ENCODE measurements around the gene CES4A.

Gene CES4A

DNA sequence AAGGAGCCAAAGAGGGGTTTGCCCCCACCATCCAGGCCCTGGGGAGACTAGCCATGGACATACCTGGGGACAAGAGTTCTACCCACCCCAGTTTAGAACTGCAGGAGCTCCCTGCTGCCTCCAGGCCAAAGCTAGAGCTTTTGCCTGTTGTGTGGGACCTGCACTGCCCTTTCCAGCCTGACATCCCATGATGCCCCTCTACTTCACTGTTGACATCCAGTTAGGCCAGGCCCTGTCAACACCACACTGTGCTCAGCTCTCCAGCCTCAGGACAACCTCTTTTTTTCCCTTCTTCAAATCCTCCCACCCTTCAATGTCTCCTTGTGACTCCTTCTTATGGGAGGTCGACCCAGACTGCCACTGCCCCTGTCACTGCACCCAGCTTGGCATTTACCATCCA lies 20.8 kb downstream of the CES4A start:
- no peak overlapping the region for H3K4me2 ChIP-seq (ENCODE audit: low read length)
- no peak overlapping the region for H2AFZ ChIP-seq (ENCODE audit: low read length)
- no peak overlapping the region for H3K9ac ChIP-seq (ENCODE audit: low read length)
- H3K36me3 ChIP-seq (ENCODE audit: insufficient read depth, low read length) = no peaks in the 10 kb centered on the region; the same call in 1 of the 2 replicates
- no peaks in the 10 kb centered on the region for H3K27me3 ChIP-seq (ENCODE audit: insufficient read depth, low read length)
- H3K9me2 ChIP-seq (ENCODE audit: low read depth, low read length) = no peaks in the 10 kb centered on the region
- no peaks in the 10 kb centered on the region for H3F3A ChIP-seq (ENCODE audit: insufficient read depth, low read length)
- H3K79me2 ChIP-seq (ENCODE audit: insufficient read depth, low read length) = no peaks in the 10 kb centered on the region
- no peak overlapping the region for H3K27ac ChIP-seq (ENCODE audit: low read depth, low read length, poor library complexity, severe bottlenecking)
- H3K4me3 ChIP-seq (ENCODE audit: low read depth, low read length, poor library complexity, severe bottlenecking) = no peak overlapping the region
- no peaks in the 10 kb centered on the region for H3K9me3 ChIP-seq (ENCODE audit: low read length)
- H3K4me1 ChIP-seq (ENCODE audit: insufficient read depth, low read length, severe bottlenecking) = peaks cover 11% of the 10 kb centered on the region
- no peak for TF ChIP-seq EZH2 (IDR thresholded peaks at IDR 0.05; ENCODE audit: borderline replicate concordance, low read length)
- TF ChIP-seq, protein P1, sequence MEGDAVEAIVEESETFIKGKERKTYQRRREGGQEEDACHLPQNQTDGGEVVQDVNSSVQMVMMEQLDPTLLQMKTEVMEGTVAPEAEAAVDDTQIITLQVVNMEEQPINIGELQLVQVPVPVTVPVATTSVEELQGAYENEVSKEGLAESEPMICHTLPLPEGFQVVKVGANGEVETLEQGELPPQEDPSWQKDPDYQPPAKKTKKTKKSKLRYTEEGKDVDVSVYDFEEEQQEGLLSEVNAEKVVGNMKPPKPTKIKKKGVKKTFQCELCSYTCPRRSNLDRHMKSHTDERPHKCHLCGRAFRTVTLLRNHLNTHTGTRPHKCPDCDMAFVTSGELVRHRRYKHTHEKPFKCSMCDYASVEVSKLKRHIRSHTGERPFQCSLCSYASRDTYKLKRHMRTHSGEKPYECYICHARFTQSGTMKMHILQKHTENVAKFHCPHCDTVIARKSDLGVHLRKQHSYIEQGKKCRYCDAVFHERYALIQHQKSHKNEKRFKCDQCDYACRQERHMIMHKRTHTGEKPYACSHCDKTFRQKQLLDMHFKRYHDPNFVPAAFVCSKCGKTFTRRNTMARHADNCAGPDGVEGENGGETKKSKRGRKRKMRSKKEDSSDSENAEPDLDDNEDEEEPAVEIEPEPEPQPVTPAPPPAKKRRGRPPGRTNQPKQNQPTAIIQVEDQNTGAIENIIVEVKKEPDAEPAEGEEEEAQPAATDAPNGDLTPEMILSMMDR (IDR thresholded peaks at IDR 0.05; ENCODE audit: low read length) = no peak
- H4K20me1 ChIP-seq (ENCODE audit: insufficient read depth, low read length) = no peaks in the 10 kb centered on the region

DNA sequence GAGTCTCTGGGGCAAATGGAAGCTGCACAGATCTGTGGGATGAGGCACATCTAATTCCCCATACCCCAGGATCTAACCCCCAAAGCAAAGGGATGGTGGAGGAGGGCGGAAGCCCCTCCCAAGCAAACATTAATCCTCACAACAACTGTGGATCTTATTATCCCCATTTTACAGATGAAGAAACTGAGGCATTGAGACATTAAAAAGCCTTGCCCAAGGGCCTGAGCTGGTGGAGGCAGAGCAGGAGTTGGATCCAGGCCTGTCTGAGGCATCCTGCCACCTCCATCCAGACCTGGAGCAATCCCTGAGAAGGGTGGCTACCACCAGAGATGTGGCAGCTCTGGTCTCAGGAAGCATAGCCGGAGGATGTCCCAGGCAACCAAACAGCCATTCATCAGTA lies 22.9 kb downstream of the CES4A start:
- no peaks in the 10 kb centered on the region for H3K9me3 ChIP-seq (ENCODE audit: low read length)
- no peaks in the 10 kb centered on the region for H3K9me2 ChIP-seq (ENCODE audit: low read depth, low read length)
- H4K20me1 ChIP-seq (ENCODE audit: insufficient read depth, low read length) = no peaks in the 10 kb centered on the region
- no peaks in the 10 kb centered on the region for H3F3A ChIP-seq (ENCODE audit: insufficient read depth, low read length)
- H3K9ac ChIP-seq (ENCODE audit: low read length) = no peak overlapping the region
- TF ChIP-seq EZH2 (IDR thresholded peaks at IDR 0.05; ENCODE audit: borderline replicate concordance, low read length) = no peak
- TF ChIP-seq, protein P1 (IDR thresholded peaks at IDR 0.05; ENCODE audit: low read length) = no peak
- H3K27ac ChIP-seq (ENCODE audit: low read depth, low read length, poor library complexity, severe bottlenecking) = no peak overlapping the region
- no peaks in the 10 kb centered on the region; the same call in 1 of the 2 replicates for H3K36me3 ChIP-seq (ENCODE audit: insufficient read depth, low read length)
- H3K79me2 ChIP-seq (ENCODE audit: insufficient read depth, low read length) = no peaks in the 10 kb centered on the region
- H3K4me3 ChIP-seq (ENCODE audit: low read depth, low read length, poor library complexity, severe bottlenecking) = no peak overlapping the region
- peaks cover 13% of the 10 kb centered on the region for H3K4me1 ChIP-seq (ENCODE audit: insufficient read depth, low read length, severe bottlenecking)
- H2AFZ ChIP-seq (ENCODE audit: low read length) = no peak overlapping the region
- 0 out of 2 replicates have a peak, but pooled peaks cover 4% of the 10 kb centered on the region for H3K27me3 ChIP-seq (ENCODE audit: insufficient read depth, low read length)
- H3K4me2 ChIP-seq (ENCODE audit: low read length) = no peak overlapping the region

DNA sequence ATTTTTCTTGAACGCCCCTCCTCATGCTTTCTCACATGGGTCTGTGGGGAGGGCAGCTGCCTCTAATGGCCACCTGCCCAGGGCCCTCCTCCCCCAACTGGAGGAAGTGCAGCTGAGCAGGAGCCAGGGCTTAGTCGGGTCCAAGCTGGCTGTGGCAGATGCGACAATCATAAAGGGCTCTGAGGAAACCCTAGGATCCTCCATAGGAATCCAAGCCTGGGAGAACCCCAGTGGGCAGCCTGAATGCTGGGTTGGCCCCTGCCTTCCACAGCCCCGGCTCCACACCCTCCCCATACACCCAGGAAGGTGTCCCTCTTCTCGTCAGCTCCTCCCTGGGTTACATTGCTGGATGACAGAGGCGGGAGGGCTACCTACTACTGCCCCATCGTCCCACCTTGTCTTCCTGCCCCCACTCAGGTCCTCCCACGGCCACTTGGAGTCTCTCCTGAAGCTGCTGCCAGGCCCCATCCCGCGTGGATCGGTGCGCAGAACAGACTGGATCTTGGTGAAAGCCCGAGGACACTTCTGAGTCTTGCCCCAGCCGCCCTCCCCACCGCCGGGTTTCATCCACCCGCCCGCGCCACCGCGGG lies 24.9 kb downstream of the CES4A start:
- TF ChIP-seq, protein P1 (IDR thresholded peaks at IDR 0.05; ENCODE audit: low read length) = no peak
- TF ChIP-seq EZH2 (IDR thresholded peaks at IDR 0.05; ENCODE audit: borderline replicate concordance, low read length) = no peak
- Histone ChIP-seq H3K27ac (ENCODE audit: low read depth, low read length, poor library complexity, severe bottlenecking) (no peak overlapping the region), H3K9me2 (ENCODE audit: low read depth, low read length) (no peaks in the 10 kb centered on the region), H3K4me2 (ENCODE audit: low read length) (peak overlapping the region; percentile 71), H3K36me3 (ENCODE audit: insufficient read depth, low read length) (no peaks in the 10 kb centered on the region; the same call in 1 of the 2 replicates), H3K4me3 (ENCODE audit: low read depth, low read length, poor library complexity, severe bottlenecking) (peak overlapping the region; percentile 55), H3K4me1 (ENCODE audit: insufficient read depth, low read length, severe bottlenecking) (peaks cover 13% of the 10 kb centered on the region), H3K9me3 (ENCODE audit: low read length) (no peaks in the 10 kb centered on the region), H3F3A (ENCODE audit: insufficient read depth, low read length) (no peaks in the 10 kb centered on the region), H3K9ac (ENCODE audit: low read length) (peak overlapping the region; percentile 40; the same call in 1 of the 2 replicates), H2AFZ (ENCODE audit: low read length) (no peak overlapping the region), H3K79me2 (ENCODE audit: insufficient read depth, low read length) (no peaks in the 10 kb centered on the region), H4K20me1 (ENCODE audit: insufficient read depth, low read length) (no peaks in the 10 kb centered on the region), H3K27me3 (ENCODE audit: insufficient read depth, low read length) (0 out of 2 replicates have a peak, but pooled peaks cover 4% of the 10 kb centered on the region)
